ENCODE measurements around the gene ARMCX2. TPM values are rescaled to one million over a fixed set of nuclear protein-coding genes. Genes with fewer than 3 reads are reported as not detected.
A peak's percentile ranks its signal among the peaks of the same experiment; 100 is the strongest.

Gene ARMCX2
- 10 to 100 TPM in 2 of 4 donors, under 1 TPM in 2; 0.45 to 34.4 (median 5.4) TPM for polyA plus RNA-seq
- long read RNA-seq, donor 1, partial matches to known transcripts: 0 of 3 reads
- long read RNA-seq, donor 1, other reads (novel, unspliced or antisense): 0 of 3 reads
- long read RNA-seq, donor 2, partial matches to known transcripts: 0 of 1 reads
- long read RNA-seq, donor 2, other reads (novel, unspliced or antisense): 0 of 1 reads
- long read RNA-seq, donor 3, partial matches to known transcripts: 0 of 1 reads
- long read RNA-seq, donor 3, other reads (novel, unspliced or antisense): 0 of 1 reads
- long read RNA-seq, donor 4: 0 reads
- long read RNA-seq, donor 5: 0 reads
- long read RNA-seq, donor 6, partial matches to known transcripts: 0 of 1 reads
- long read RNA-seq, donor 6, other reads (novel, unspliced or antisense): 0 of 1 reads
- long read RNA-seq, donor 7, partial matches to known transcripts: 0 of 14 reads
- long read RNA-seq, donor 7, other reads (novel, unspliced or antisense): 0 of 14 reads
- long read RNA-seq, donor 8, partial matches to known transcripts: 0 of 2 reads
- long read RNA-seq, donor 8, other reads (novel, unspliced or antisense): 0 of 2 reads
- long read RNA-seq, donor 9: 0 reads
- long read RNA-seq, donor 10, transcript ARMCX2-203 (6 exons, 2,674 nt): major isoform, 5 of 9 reads
- long read RNA-seq, donor 10, partial matches to known transcripts: 0 of 9 reads
- long read RNA-seq, donor 10, other reads (novel, unspliced or antisense): 0 of 9 reads

- Histone ChIP-seq H3K4me1 (ENCODE audit: control insufficient read depth in 3 of 3, insufficient read depth in 2 of 3, low read depth in 1 of 3, low read length in 2 of 3) (peaks cover 0 to 5% (median 0%) of the 10 kb centered on the region in 3 donors), H3K9me3 (ENCODE audit: control insufficient read depth in 2 of 2, insufficient read depth in 1 of 2, low read depth in 1 of 2, low read length in 1 of 2) (no peaks in the 10 kb centered on the region), H3K36me3 (ENCODE audit: control insufficient read depth in 3 of 3, insufficient read depth in 2 of 3, low read depth in 1 of 3, low read length in 3 of 3) (peaks cover 0 to 12% (median 0%) of the 10 kb centered on the region in 3 donors), H3K27ac (ENCODE audit: low read depth in 1 of 3, low read length in 2 of 3) (peak within 1 kb of the TSS in 2 of 3 donors; percentile 60 to 67), H3K4me3 (ENCODE audit: low read depth in 1 of 3, low read length in 3 of 3) (peak within 1 kb of the TSS; percentile 49 to 85 (median 55)), H3K27me3 (ENCODE audit: control insufficient read depth in 3 of 3, insufficient read depth in 3 of 3, low read length in 3 of 3) (no peaks in the 10 kb centered on the region)
- DNase-seq (peak; percentile 4 to 52), FAIRE-seq (no peak)
- 4 to 41% (median 8%) methylated on average over 17 to 22 of the region's 22 CpGs for WGBS, 3 donors
Observed at GRCh38 chrX:101659601-101660063, at the start of gene ARMCX2. ARMCX2 (minus strand) TSS chrX:101659850; CDS start chrX:101657588, 2,262 bp downstream.

GRCh38 chrX:101709384-101709783 is 49.7 kb upstream of the ARMCX2 start:
- DNase-seq (no peak), FAIRE-seq (no peak)
- no peaks in the 10 kb centered on the region for H3K27me3 ChIP-seq (ENCODE audit: control insufficient read depth in 3 of 3, insufficient read depth in 3 of 3, low read length in 3 of 3)
- no peaks in the 10 kb centered on the region for H3K9me3 ChIP-seq (ENCODE audit: control insufficient read depth in 2 of 2, insufficient read depth in 1 of 2, low read depth in 1 of 2, low read length in 1 of 2)
- H3K27ac ChIP-seq (ENCODE audit: low read depth in 1 of 3, low read length in 2 of 3): no peak overlapping the region
- H3K36me3 ChIP-seq (ENCODE audit: control insufficient read depth in 3 of 3, insufficient read depth in 2 of 3, low read depth in 1 of 3, low read length in 3 of 3): no peaks in the 10 kb centered on the region
- no peak overlapping the region for H3K4me3 ChIP-seq (ENCODE audit: low read depth in 1 of 3, low read length in 3 of 3)
- 75 to 88% (median 85%) methylated on average over 3 of the region's 3 CpGs for WGBS, 3 donors
- H3K4me1 ChIP-seq (ENCODE audit: control insufficient read depth in 3 of 3, insufficient read depth in 2 of 3, low read depth in 1 of 3, low read length in 2 of 3): no peaks in the 10 kb centered on the region

- no peak overlapping the region for H3K27ac ChIP-seq (ENCODE audit: low read depth in 1 of 3, low read length in 2 of 3)
- no peaks in the 10 kb centered on the region for H3K4me1 ChIP-seq (ENCODE audit: control insufficient read depth in 3 of 3, insufficient read depth in 2 of 3, low read depth in 1 of 3, low read length in 2 of 3)
- H3K36me3 ChIP-seq (ENCODE audit: control insufficient read depth in 3 of 3, insufficient read depth in 2 of 3, low read depth in 1 of 3, low read length in 3 of 3): no peaks in the 10 kb centered on the region
- no peak overlapping the region for H3K4me3 ChIP-seq (ENCODE audit: low read depth in 1 of 3, low read length in 3 of 3)
- H3K27me3 ChIP-seq (ENCODE audit: control insufficient read depth in 3 of 3, insufficient read depth in 3 of 3, low read length in 3 of 3): no peaks in the 10 kb centered on the region
- 55 to 63% (median 56%) methylated on average over 3 of the region's 3 CpGs for WGBS, 3 donors
- no peaks in the 10 kb centered on the region for H3K9me3 ChIP-seq (ENCODE audit: control insufficient read depth in 2 of 2, insufficient read depth in 1 of 2, low read depth in 1 of 2, low read length in 1 of 2)
- FAIRE-seq (no peak), DNase-seq (no peak)
Observed at GRCh38 chrX:101708163-101708562, 48.5 kb upstream of the ARMCX2 start.

GRCh38 chrX:101693476-101693875 is 33.8 kb upstream of the ARMCX2 start:
- FAIRE-seq: no peak
- no peak for DNase-seq
- Histone ChIP-seq H3K27me3 (ENCODE audit: control insufficient read depth in 3 of 3, insufficient read depth in 3 of 3, low read length in 3 of 3) (no peaks in the 10 kb centered on the region), H3K4me1 (ENCODE audit: control insufficient read depth in 3 of 3, insufficient read depth in 2 of 3, low read depth in 1 of 3, low read length in 2 of 3) (no peaks in the 10 kb centered on the region), H3K36me3 (ENCODE audit: control insufficient read depth in 3 of 3, insufficient read depth in 2 of 3, low read depth in 1 of 3, low read length in 3 of 3) (no peaks in the 10 kb centered on the region), H3K4me3 (ENCODE audit: low read depth in 1 of 3, low read length in 3 of 3) (no peak overlapping the region), H3K9me3 (ENCODE audit: control insufficient read depth in 2 of 2, insufficient read depth in 1 of 2, low read depth in 1 of 2, low read length in 1 of 2) (no peaks in the 10 kb centered on the region), H3K27ac (ENCODE audit: low read depth in 1 of 3, low read length in 2 of 3) (no peak overlapping the region)
- WGBS, 3 donors: 63 to 75% (median 70%) methylated on average over 4 of the region's 4 CpGs

- H3K4me1 ChIP-seq (ENCODE audit: control insufficient read depth in 3 of 3, insufficient read depth in 2 of 3, low read depth in 1 of 3, low read length in 2 of 3): no peaks in the 10 kb centered on the region
- DNase-seq (no peak), FAIRE-seq (no peak)
- no peak overlapping the region for H3K4me3 ChIP-seq (ENCODE audit: low read depth in 1 of 3, low read length in 3 of 3)
- WGBS, 3 donors: 43 to 45% (median 44%) methylated on average over 1 of the region's 1 CpG
- no peaks in the 10 kb centered on the region for H3K9me3 ChIP-seq (ENCODE audit: control insufficient read depth in 2 of 2, insufficient read depth in 1 of 2, low read depth in 1 of 2, low read length in 1 of 2)
- no peaks in the 10 kb centered on the region for H3K36me3 ChIP-seq (ENCODE audit: control insufficient read depth in 3 of 3, insufficient read depth in 2 of 3, low read depth in 1 of 3, low read length in 3 of 3)
- no peak overlapping the region for H3K27ac ChIP-seq (ENCODE audit: low read depth in 1 of 3, low read length in 2 of 3)
- no peaks in the 10 kb centered on the region for H3K27me3 ChIP-seq (ENCODE audit: control insufficient read depth in 3 of 3, insufficient read depth in 3 of 3, low read length in 3 of 3)
Observed at GRCh38 chrX:101691835-101692234, 32.2 kb upstream of the ARMCX2 start.

GRCh38 chrX:101686574-101686973 is 26.9 kb upstream of the ARMCX2 start:
- 48 to 53% (median 51%) methylated on average over 2 of the region's 2 CpGs for WGBS, 3 donors
- Histone ChIP-seq H3K4me3 (ENCODE audit: low read depth in 1 of 3, low read length in 3 of 3) (no peak overlapping the region), H3K4me1 (ENCODE audit: control insufficient read depth in 3 of 3, insufficient read depth in 2 of 3, low read depth in 1 of 3, low read length in 2 of 3) (no peaks in the 10 kb centered on the region), H3K36me3 (ENCODE audit: control insufficient read depth in 3 of 3, insufficient read depth in 2 of 3, low read depth in 1 of 3, low read length in 3 of 3) (no peaks in the 10 kb centered on the region), H3K27me3 (ENCODE audit: control insufficient read depth in 3 of 3, insufficient read depth in 3 of 3, low read length in 3 of 3) (no peaks in the 10 kb centered on the region), H3K9me3 (ENCODE audit: control insufficient read depth in 2 of 2, insufficient read depth in 1 of 2, low read depth in 1 of 2, low read length in 1 of 2) (no peaks in the 10 kb centered on the region), H3K27ac (ENCODE audit: low read depth in 1 of 3, low read length in 2 of 3) (no peak overlapping the region)
- DNase-seq (no peak), FAIRE-seq (no peak)

GRCh38 chrX:101685923-101686322 is 26.3 kb upstream of the ARMCX2 start:
- Histone ChIP-seq H3K27ac (ENCODE audit: low read depth in 1 of 3, low read length in 2 of 3) (no peak overlapping the region), H3K27me3 (ENCODE audit: control insufficient read depth in 3 of 3, insufficient read depth in 3 of 3, low read length in 3 of 3) (no peaks in the 10 kb centered on the region), H3K4me1 (ENCODE audit: control insufficient read depth in 3 of 3, insufficient read depth in 2 of 3, low read depth in 1 of 3, low read length in 2 of 3) (no peaks in the 10 kb centered on the region), H3K9me3 (ENCODE audit: control insufficient read depth in 2 of 2, insufficient read depth in 1 of 2, low read depth in 1 of 2, low read length in 1 of 2) (no peaks in the 10 kb centered on the region), H3K36me3 (ENCODE audit: control insufficient read depth in 3 of 3, insufficient read depth in 2 of 3, low read depth in 1 of 3, low read length in 3 of 3) (no peaks in the 10 kb centered on the region), H3K4me3 (ENCODE audit: low read depth in 1 of 3, low read length in 3 of 3) (no peak overlapping the region)
- FAIRE-seq (no peak), DNase-seq (no peak)

- H3K27ac ChIP-seq (ENCODE audit: low read depth in 1 of 3, low read length in 2 of 3): no peak overlapping the region
- DNase-seq (no peak), FAIRE-seq (no peak)
- no peak overlapping the region for H3K4me3 ChIP-seq (ENCODE audit: low read depth in 1 of 3, low read length in 3 of 3)
- H3K27me3 ChIP-seq (ENCODE audit: control insufficient read depth in 3 of 3, insufficient read depth in 3 of 3, low read length in 3 of 3): no peaks in the 10 kb centered on the region
- H3K36me3 ChIP-seq (ENCODE audit: control insufficient read depth in 3 of 3, insufficient read depth in 2 of 3, low read depth in 1 of 3, low read length in 3 of 3): no peaks in the 10 kb centered on the region
- H3K4me1 ChIP-seq (ENCODE audit: control insufficient read depth in 3 of 3, insufficient read depth in 2 of 3, low read depth in 1 of 3, low read length in 2 of 3): no peaks in the 10 kb centered on the region
- 25 to 48% (median 31%) methylated on average over 2 of the region's 2 CpGs for WGBS, 3 donors
- H3K9me3 ChIP-seq (ENCODE audit: control insufficient read depth in 2 of 2, insufficient read depth in 1 of 2, low read depth in 1 of 2, low read length in 1 of 2): no peaks in the 10 kb centered on the region
Observed at GRCh38 chrX:101682723-101683122, 23.1 kb upstream of the ARMCX2 start.

Measured in small intestine (tissue), 16 donors.